Measurements from ENCODE around the gene NNMT.
A peak's percentile ranks its signal among the peaks of the same experiment; 100 is the strongest.

NNMT gene

GRCh38 chr11:114346709-114347141 lies 50.5 kb downstream of the NNMT start:
- Histone ChIP-seq H3K9me2 (replicated peaks; ENCODE audit: insufficient read depth, low read length) (no peaks in the 10 kb centered on the region), H2AFZ (ENCODE audit: low read length) (peak overlapping the region; percentile 39; the same call in 1 of the 2 replicates), H3K79me2 (ENCODE audit: low read length) (no peaks in the 10 kb centered on the region), H3K9me3 (replicated peaks; ENCODE audit: insufficient read depth, low read length) (no peaks in the 10 kb centered on the region), H3K27ac (ENCODE audit: low read length) (no peak overlapping the region), H3K27me3 (replicated peaks; ENCODE audit: insufficient read depth, low read length) (no peaks in the 10 kb centered on the region), H3K4me2 (ENCODE audit: low read depth, low read length) (no peak overlapping the region), H4K20me1 (ENCODE audit: insufficient read depth, low read length) (no peaks in the 10 kb centered on the region), H3K4me1 (ENCODE audit: low read length) (peaks cover 26% of the 10 kb centered on the region), H3F3A (ENCODE audit: insufficient read depth, low read length) (peaks cover 16% of the 10 kb centered on the region), H3K9ac (ENCODE audit: low read length) (no peak overlapping the region), H3K4me3 (ENCODE audit: low read length) (no peak overlapping the region), H3K36me3 (replicated peaks; ENCODE audit: insufficient read depth, low read length) (no peaks in the 10 kb centered on the region)
- no peak for TF ChIP-seq EZH2 (optimal IDR thresholded peaks at IDR 0.05; ENCODE audit: low read depth, low read length)
- TF ChIP-seq, protein P1, sequence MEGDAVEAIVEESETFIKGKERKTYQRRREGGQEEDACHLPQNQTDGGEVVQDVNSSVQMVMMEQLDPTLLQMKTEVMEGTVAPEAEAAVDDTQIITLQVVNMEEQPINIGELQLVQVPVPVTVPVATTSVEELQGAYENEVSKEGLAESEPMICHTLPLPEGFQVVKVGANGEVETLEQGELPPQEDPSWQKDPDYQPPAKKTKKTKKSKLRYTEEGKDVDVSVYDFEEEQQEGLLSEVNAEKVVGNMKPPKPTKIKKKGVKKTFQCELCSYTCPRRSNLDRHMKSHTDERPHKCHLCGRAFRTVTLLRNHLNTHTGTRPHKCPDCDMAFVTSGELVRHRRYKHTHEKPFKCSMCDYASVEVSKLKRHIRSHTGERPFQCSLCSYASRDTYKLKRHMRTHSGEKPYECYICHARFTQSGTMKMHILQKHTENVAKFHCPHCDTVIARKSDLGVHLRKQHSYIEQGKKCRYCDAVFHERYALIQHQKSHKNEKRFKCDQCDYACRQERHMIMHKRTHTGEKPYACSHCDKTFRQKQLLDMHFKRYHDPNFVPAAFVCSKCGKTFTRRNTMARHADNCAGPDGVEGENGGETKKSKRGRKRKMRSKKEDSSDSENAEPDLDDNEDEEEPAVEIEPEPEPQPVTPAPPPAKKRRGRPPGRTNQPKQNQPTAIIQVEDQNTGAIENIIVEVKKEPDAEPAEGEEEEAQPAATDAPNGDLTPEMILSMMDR (IDR thresholded peaks at IDR 0.05; ENCODE audit: low read length) = no peak
- TF ChIP-seq EZH2phosphoT487 (IDR thresholded peaks at IDR 0.05; ENCODE audit: low read length) = no peak
- DNase-seq = peak; percentile 21

GRCh38 chr11:114348200-114349191 lies 52.3 kb downstream of the NNMT start:
- peak; percentile 26 for DNase-seq
- TF ChIP-seq, protein P1 (IDR thresholded peaks at IDR 0.05; ENCODE audit: low read length) = peak; percentile 50
- no peak for TF ChIP-seq EZH2phosphoT487 (IDR thresholded peaks at IDR 0.05; ENCODE audit: low read length)
- Histone ChIP-seq H3K4me1 (ENCODE audit: low read length) (peaks cover 18% of the 10 kb centered on the region), H3K36me3 (replicated peaks; ENCODE audit: insufficient read depth, low read length) (no peaks in the 10 kb centered on the region), H3K9me2 (replicated peaks; ENCODE audit: insufficient read depth, low read length) (no peaks in the 10 kb centered on the region), H3F3A (ENCODE audit: insufficient read depth, low read length) (peaks cover 10% of the 10 kb centered on the region), H3K9ac (ENCODE audit: low read length) (no peak overlapping the region), H3K9me3 (replicated peaks; ENCODE audit: insufficient read depth, low read length) (no peaks in the 10 kb centered on the region), H3K4me2 (ENCODE audit: low read depth, low read length) (no peak overlapping the region), H3K27me3 (replicated peaks; ENCODE audit: insufficient read depth, low read length) (no peaks in the 10 kb centered on the region), H4K20me1 (ENCODE audit: insufficient read depth, low read length) (no peaks in the 10 kb centered on the region), H2AFZ (ENCODE audit: low read length) (no peak overlapping the region), H3K79me2 (ENCODE audit: low read length) (no peaks in the 10 kb centered on the region), H3K27ac (ENCODE audit: low read length) (no peak overlapping the region), H3K4me3 (ENCODE audit: low read length) (no peak overlapping the region)

GRCh38 chr11:114350022-114350421 lies 53.8 kb downstream of the NNMT start:
- no peak overlapping the region for H3K27ac ChIP-seq (ENCODE audit: low read length)
- no peaks in the 10 kb centered on the region for H3K79me2 ChIP-seq (ENCODE audit: low read length)
- peaks cover 4% of the 10 kb centered on the region for H3F3A ChIP-seq (ENCODE audit: insufficient read depth, low read length)
- H3K9me3 ChIP-seq (replicated peaks; ENCODE audit: insufficient read depth, low read length) = no peaks in the 10 kb centered on the region
- no peak overlapping the region for H3K4me2 ChIP-seq (ENCODE audit: low read depth, low read length)
- TF ChIP-seq EZH2 (optimal IDR thresholded peaks at IDR 0.05; ENCODE audit: low read depth, low read length) = no peak
- no peak for TF ChIP-seq EZH2phosphoT487 (IDR thresholded peaks at IDR 0.05; ENCODE audit: low read length)
- TF ChIP-seq, protein P1 (IDR thresholded peaks at IDR 0.05; ENCODE audit: low read length) = no peak
- no peak overlapping the region for H2AFZ ChIP-seq (ENCODE audit: low read length)
- H3K9me2 ChIP-seq (replicated peaks; ENCODE audit: insufficient read depth, low read length) = no peaks in the 10 kb centered on the region
- H3K9ac ChIP-seq (ENCODE audit: low read length) = no peak overlapping the region
- H3K27me3 ChIP-seq (replicated peaks; ENCODE audit: insufficient read depth, low read length) = no peaks in the 10 kb centered on the region
- H3K4me1 ChIP-seq (ENCODE audit: low read length) = peaks cover 6% of the 10 kb centered on the region; the same call in 1 of the 2 replicates
- DNase-seq = no peak
- no peaks in the 10 kb centered on the region for H4K20me1 ChIP-seq (ENCODE audit: insufficient read depth, low read length)
- H3K4me3 ChIP-seq (ENCODE audit: low read length) = no peak overlapping the region
- no peaks in the 10 kb centered on the region for H3K36me3 ChIP-seq (replicated peaks; ENCODE audit: insufficient read depth, low read length)
